IMR-90 (cell line): ENCODE data around the gene RPA3.

ENCODE experiments used
- BHLHE40 ChIP-seq: fragments of 150-350 bp; IDR thresholded peaks from 2 replicates; pipeline ENCODE4 v1.6.1; 2016; ENCODE audit warnings: mild to moderate bottlenecking, low read depth, low read length
- CEBPB ChIP-seq: IDR thresholded peaks from 2 replicates; pipeline ENCODE4 v1.6.1; 2012; ENCODE audit warnings: low read depth, low read length, improper control_type of control experiment
- CHD1 ChIP-seq: IDR thresholded peaks from 2 replicates; pipeline ENCODE4 v1.6.1; 2012; ENCODE audit warnings: low read depth, low read length, improper control_type of control experiment
- MAFK ChIP-seq: IDR thresholded peaks from 2 replicates; pipeline ENCODE4 v1.6.1; 2012; ENCODE audit warnings: low read depth, low read length, improper control_type of control experiment
- MAZ ChIP-seq: IDR thresholded peaks from 2 replicates; pipeline ENCODE4 v1.6.1; 2012; ENCODE audit warnings: low read depth, mild to moderate bottlenecking, low read length, improper control_type of control experiment, moderate library complexity, borderline replicate concordance
- MXI1 ChIP-seq: IDR thresholded peaks from 2 replicates; pipeline ENCODE4 v1.6.1; 2012; ENCODE audit warnings: low read depth, mild to moderate bottlenecking, low read length, moderate library complexity, borderline replicate concordance
- POLR2A ChIP-seq: IDR thresholded peaks from 2 replicates; pipeline ENCODE4 v1.6.1; 2012; ENCODE audit warnings: mild to moderate bottlenecking, low read depth, low read length
- RAD21 ChIP-seq: IDR thresholded peaks from 2 replicates; pipeline ENCODE4 v1.6.1; 2012; ENCODE audit warnings: low read length, improper control_type of control experiment
- RCOR1 ChIP-seq: IDR thresholded peaks from 2 replicates; pipeline ENCODE4 v1.6.1; 2012; ENCODE audit warnings: mild to moderate bottlenecking, low read length, improper control_type of control experiment; ENCODE audit not compliant: insufficient replicate concordance
- RFX5 ChIP-seq: IDR thresholded peaks from 2 replicates; pipeline ENCODE4 v1.8.0; 2012; ENCODE audit warnings: low read depth, mild to moderate bottlenecking, low read length, moderate library complexity
- SMC3 ChIP-seq: fragments of 150-350 bp; IDR thresholded peaks from 2 replicates; pipeline ENCODE4 v1.6.1; 2016; ENCODE audit warnings: low read depth, mild to moderate bottlenecking, antibody characterized with exemption, low read length, moderate library complexity
- TF ChIP-seq, protein P1 (sequence below): conservative IDR thresholded peaks from 2 replicates; pipeline ENCODE4 v1.5.1; 2012; ENCODE audit warnings: mild to moderate bottlenecking, low read depth, low read length, improper control_type of control experiment
- TF ChIP-seq, protein P2 (sequence below): fragments of 150-350 bp; IDR thresholded peaks from 2 replicates; pipeline ENCODE4 v1.6.1; 2017; ENCODE audit warnings: mild to moderate bottlenecking, antibody characterized with exemption, low read length, low read depth

DNA sequence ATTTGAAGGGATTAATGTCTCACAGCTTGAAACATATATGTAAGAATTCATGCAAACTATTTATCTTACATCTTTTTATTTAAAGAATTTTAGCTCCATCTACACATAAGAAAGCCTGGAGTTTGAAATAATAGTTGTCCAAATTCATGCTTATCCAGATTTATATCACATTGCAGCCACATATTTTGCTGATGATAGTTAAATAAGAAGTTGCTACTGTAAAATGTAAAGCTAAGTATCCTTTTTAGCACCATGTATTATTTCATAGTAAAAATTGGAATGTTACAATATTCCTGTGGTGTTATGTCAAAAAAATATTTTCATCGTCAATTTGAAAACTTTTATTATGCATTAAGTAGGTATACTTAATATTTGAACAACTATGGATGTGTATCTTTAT is 105.2 kb downstream of the RPA3 start:
- TF ChIP-seq RAD21 (no peak), MAFK (no peak), MAZ (no peak), MXI1 (no peak), RFX5 (no peak), RCOR1 (no peak), CHD1 (no peak), POLR2A (no peak), SMC3 (no peak), CEBPB (no peak), BHLHE40 (no peak)
- TF ChIP-seq, protein P1, sequence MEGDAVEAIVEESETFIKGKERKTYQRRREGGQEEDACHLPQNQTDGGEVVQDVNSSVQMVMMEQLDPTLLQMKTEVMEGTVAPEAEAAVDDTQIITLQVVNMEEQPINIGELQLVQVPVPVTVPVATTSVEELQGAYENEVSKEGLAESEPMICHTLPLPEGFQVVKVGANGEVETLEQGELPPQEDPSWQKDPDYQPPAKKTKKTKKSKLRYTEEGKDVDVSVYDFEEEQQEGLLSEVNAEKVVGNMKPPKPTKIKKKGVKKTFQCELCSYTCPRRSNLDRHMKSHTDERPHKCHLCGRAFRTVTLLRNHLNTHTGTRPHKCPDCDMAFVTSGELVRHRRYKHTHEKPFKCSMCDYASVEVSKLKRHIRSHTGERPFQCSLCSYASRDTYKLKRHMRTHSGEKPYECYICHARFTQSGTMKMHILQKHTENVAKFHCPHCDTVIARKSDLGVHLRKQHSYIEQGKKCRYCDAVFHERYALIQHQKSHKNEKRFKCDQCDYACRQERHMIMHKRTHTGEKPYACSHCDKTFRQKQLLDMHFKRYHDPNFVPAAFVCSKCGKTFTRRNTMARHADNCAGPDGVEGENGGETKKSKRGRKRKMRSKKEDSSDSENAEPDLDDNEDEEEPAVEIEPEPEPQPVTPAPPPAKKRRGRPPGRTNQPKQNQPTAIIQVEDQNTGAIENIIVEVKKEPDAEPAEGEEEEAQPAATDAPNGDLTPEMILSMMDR = no peak
- TF ChIP-seq, protein P2, sequence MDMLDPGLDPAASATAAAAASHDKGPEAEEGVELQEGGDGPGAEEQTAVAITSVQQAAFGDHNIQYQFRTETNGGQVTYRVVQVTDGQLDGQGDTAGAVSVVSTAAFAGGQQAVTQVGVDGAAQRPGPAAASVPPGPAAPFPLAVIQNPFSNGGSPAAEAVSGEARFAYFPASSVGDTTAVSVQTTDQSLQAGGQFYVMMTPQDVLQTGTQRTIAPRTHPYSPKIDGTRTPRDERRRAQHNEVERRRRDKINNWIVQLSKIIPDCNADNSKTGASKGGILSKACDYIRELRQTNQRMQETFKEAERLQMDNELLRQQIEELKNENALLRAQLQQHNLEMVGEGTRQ = no peak
